Putamen (tissue), 1 donor: Measurements from ENCODE around the gene SNX2.

ENCODE experiments used
- DNase-seq: peaks from one replicate; pipeline ENCODE4 v3.0.0-alpha.2; 2016; ENCODE audit warnings: low spot score

SNX2 gene

DNA sequence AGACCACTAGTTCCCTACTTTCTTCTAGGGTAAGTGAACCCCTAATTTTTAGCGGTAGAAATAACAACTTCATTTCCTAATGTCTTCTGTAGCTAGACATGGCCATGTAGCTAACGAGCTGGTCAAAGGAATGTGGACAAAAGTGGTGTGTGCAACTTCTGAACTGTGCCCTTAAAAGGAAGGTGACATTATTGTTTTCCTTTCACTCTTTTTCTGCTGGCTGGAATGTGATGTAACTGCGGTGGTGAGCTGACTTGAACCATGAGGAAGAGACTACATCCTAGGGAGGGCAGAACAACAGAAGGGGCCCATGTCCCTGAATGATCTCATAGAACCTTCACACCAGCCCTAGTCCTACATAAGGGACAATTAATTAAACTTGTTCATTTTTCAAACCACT is 1.3 kb upstream of the SNX2 start:
- DNase-seq, result no peak

GRCh38 chr5:122774519-122774860 is 390 bp upstream of the SNX2 start:
- DNase-seq, result no peak

DNA sequence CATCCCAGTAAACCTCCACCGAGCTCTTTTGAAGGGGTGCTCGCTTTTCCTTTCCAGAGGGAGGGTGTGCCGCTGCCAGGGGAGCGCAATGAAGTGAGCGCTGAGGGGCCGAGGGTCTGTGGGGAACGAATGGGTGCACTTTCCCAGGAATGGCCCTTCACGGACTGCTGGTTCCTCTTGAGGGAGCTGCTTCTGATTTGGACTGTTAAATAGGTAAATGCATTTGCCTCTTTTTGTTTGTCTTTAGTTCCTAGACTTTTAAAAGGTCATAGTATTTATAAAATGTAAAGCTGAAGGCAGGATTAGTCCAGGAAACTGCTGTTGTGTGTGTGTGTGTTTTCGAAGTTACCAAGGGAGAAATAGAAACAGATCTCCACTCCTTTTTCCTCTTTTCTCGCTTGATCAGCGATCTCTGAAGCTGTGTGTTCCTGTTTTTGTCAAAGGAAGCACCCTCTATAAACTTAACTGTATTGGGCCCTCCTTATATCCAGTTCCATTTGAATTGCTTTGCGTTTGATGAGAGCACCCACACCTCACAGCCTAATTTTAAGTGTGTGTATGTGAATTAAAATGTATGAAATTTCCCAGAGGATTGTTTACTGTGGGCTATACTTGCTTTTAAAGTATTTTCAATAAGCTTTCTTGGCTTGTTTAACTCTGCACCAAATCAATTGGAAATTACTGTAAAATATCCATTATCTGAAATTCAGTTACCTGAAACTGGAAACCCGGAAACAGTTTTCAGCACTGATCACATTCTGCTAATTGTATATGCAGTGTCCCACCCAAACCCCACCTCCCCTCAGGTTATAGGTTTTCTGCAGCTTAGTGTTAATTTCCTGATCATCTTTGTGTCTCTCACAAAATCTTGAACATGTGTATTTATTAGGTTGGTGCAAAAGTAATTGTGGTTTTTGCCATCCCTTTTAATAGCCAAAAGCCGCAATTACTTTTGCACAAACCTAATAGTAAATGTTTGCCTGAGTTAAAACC is 966 bp downstream of the SNX2 start:
- peak; percentile 42 for DNase-seq

DNA sequence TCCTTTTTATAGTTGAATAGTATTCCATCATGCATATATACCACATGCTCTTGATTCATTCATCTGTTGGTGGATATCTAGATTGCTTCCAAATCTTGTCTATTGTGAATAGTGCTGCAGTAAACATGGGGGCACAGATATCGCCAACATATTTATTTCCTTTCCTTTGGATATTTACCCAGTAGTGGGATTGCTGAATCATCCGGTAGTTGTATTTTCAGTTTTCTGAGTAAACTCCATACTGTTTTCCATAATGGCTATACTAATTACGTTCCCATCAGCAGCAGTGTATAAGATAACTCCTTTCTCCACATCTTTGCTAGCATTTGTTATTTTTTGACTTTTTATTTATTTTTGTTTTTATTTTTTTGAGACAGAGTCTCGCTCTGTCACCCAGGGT is 3.3 kb downstream of the SNX2 start:
- DNase-seq, result no peak

DNA sequence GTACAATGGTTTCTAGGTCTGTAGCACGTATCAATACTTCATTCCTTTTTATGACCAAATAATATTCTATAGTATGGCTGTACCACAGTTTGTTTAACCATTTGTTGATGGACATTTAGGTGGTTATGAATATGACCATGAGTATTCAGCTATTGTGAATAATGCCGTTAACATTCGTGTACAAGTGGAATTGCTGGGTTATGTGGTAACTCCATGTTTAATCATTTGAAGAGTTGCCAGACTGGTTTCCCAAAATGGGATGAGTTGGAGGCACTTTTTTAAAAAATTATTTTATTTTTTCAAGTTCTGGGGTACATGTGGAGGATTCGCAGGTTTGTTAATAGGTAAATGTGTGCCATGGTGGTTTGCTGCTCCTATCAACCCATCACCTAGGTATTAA is 4.6 kb downstream of the SNX2 start:
- no peak for DNase-seq

GRCh38 chr5:122780296-122780695 is 5.4 kb downstream of the SNX2 start:
- no peak for DNase-seq

DNA sequence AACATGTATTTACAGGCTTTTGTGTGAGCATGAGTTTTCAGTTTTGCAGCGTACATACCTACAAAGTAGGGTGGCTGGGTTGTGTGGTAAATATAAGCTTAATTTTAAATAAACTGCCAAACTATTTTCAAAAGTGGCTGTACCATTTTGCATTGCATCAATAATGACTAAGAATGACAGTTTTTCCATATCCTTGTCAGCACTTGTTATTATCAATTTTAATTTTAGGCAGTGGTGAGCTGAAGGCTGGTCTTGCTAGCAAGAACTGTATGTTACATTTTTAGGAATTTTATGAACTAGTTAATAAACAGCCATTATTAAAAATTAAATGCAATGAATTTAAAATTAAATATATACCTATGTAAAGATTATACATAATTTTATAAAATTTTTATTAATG is 6.6 kb downstream of the SNX2 start:
- no peak for DNase-seq

DNA sequence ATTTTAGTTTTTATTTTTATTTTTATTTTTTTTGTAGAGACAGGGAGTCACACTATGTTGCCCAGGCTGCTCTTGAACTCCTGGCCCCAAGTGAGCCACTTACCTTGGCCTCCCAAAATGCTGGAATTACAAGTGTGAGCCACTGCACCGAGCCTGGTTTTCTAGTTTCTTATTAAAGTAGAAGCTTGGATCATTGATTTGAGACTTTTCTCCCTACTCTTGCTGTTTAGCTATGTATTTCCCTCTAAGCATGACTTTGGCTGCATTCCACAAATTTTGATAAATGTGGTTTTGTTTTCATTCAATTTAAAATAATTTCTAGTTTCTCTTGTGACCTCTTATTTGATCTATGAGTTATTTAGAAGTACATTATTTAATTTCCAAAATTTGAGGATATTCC is 10.4 kb downstream of the SNX2 start:
- DNase-seq, result no peak

- no peak for DNase-seq
These were observed 13.5 kb downstream of the SNX2 start for GRCh38 chr5:122788371-122788770.

DNA sequence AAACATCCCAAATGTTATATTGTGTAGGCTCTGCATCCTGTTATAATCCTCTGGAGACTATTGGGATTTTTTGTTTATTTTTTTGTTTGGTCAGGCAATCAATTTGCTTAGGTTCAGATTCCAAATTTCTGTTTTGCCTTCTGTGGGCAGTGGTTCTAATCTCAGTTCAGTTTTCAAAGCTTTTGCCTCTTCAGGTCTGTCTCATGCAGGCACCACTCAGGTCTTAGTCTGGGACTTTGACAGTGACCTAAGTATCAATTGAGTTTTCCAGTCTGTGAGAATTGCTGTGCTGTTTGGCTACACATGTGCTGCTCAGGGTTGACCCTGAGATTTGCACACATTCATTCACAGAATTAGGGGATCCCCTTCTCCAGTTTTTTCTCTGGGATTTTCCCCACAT is 14.1 kb downstream of the SNX2 start:
- DNase-seq, result no peak

DNA sequence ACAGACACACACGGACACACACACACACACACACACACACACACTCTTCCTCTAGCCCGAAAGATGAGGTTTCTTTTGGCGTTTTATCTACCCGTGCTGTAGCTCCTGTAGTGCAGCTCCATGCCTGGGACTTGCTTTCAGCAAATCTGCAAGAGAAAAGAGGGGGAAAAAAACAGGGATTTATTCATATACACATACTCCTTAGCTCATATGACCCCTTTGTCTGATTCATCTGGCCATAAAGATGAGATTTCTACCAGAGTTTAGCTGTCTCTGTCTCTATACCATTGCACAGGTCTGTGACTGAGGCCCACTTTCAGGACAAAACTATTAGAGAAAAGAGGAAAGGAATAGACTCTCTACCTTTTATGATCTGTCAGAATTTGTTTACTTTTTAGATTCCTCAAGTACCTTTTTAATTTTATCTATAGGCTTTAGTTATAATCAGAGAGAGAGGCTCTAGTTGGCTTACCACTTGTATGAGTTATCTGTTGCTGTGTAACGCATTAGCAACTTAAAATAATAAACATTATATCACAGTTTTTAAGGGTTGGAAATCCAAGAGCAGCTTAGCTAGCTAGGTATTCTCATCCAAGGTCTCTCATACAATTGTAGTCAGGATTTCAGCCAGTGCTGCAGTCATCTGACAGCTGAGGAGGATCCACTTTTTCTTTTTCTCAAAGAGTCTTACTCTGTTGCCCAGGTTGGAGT is 14.7 kb downstream of the SNX2 start:
- no peak for DNase-seq

GRCh38 chr5:122790354-122791103 is 15.6 kb downstream of the SNX2 start:
- no peak for DNase-seq

DNA sequence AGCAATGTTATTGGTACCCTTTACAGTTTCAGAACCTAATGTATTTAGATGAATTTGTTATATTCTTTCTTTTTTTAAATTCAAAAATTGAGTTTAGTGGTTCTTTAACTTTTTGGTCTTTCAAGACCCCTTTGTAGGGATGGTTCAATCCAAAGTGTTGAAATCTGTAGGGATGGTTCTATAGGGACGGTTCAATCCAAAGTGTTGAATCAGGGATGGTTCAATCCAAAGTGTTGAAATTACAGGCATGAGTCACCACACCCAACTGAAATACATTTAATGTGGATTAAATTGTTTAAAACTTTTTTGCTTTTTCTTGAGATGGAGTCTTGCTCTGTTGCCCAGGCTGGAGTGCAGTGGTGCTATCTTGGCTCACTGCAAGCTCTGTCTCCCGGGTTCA is 30.6 kb downstream of the SNX2 start:
- no peak for DNase-seq

DNA sequence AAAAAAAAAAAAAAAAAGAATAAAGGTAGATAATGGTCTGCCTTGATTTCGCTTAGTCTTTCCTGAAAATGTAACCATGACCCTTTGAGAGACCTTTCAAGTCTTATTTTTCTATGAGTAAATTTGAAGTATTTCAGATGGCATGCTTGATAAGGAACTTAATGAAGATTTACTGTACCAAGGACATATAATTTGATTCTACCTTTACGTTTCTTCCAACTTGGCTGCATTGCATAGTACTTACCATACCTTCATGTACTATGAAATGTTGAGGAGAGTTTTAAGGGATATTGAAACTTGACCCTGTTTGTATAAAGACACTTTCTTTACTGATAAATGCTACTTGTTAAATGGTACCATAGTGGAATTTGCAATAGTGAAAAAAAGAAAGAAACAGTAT is 35.5 kb downstream of the SNX2 start:
- DNase-seq, result no peak

DNA sequence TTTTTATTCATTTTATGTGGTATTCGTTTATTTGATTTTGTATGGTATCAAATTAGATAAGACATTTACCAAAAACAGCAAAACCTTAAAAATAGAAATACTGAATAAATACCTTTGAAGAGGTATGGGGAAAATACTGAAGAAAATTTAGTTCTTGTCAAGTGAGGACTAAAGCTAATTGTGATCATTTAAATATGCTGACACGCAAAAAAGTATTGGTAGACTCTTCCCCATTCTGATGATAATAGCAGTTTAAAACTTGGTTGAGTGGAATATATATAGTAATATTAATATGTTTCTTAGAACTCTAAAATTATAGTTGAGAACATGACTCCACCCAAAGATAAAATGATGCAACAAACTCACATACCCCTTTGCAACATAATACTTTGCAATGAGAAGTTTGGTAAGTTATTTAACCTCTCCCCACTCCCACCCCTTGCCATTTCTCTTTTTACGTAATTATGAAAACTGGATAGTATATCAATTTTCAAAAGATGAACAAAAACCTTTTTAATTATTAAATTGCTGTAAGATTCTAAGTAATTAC is 40.4 kb downstream of the SNX2 start:
- DNase-seq, result no peak

GRCh38 chr5:122816756-122817155 is 41.9 kb downstream of the SNX2 start:
- DNase-seq, result no peak

DNA sequence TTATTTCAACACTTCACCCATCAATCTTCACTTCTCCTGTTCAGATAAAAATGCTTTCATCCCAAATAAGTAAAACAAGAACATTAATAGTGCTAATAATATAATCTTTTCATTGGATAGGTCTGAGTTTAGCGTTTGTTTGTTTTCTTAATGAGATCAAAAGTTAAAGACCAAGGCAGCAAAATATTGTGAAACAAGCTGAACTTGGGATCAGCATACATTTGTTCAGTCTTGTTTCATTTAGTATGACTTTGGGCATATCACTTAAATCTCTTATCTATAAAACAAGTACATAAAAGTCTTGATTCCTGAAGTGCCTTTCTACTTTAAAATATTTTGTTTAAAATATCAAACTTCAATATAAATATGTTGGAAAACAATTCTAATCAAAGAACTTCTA is 57.1 kb downstream of the SNX2 start:
- DNase-seq, result no peak

DNA sequence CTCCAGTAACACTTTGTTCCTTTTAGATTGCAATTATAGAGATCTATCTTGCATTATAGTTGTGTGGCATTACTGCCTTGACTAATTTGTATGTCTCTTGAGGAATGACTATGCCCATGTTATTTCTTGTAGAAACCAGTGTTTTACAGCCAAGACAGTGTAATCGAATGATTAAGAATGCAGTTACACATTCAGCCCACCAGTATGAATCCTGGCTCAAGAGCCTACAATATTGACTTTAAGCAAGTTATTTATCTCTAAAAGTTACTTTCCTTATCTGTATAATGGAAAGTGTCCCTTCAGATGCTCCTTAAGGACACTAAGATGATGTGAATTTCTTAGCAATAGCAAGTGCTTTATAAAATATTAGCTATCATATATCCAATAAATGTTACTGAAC is 60.8 kb downstream of the SNX2 start:
- no peak for DNase-seq

- no peak for DNase-seq
These were observed 62.1 kb downstream of the SNX2 start for GRCh38 chr5:122836947-122837346.

GRCh38 chr5:122839731-122840130 is 64.9 kb downstream of the SNX2 start:
- no peak for DNase-seq

- no peak for DNase-seq
These were observed 67.2 kb downstream of the SNX2 start for GRCh38 chr5:122842016-122842580.
